Mucosa of rectum (tissue), 2 donors: Measurements from ENCODE around the gene CYP39A1.
A peak's percentile ranks its signal among the peaks of the same experiment; 100 is the strongest.

Source experiments
- H3K27ac ChIP-seq, 2 donors: one replicate each; pipeline ENCODE4 v1.7.0; 2013; ENCODE audit warnings: inconsistent platforms in 2 of 2, low read depth in 2 of 2, low read length in 2 of 2
- H3K27me3 ChIP-seq, 2 donors: one replicate each; pipeline ENCODE4 v1.7.0; 2013; ENCODE audit warnings: low read length in 2 of 2; ENCODE audit not compliant: control insufficient read depth in 2 of 2, insufficient read depth in 2 of 2
- H3K36me3 ChIP-seq, 2 donors: one replicate each; pipeline ENCODE4 v1.7.0; 2013; ENCODE audit warnings: low read length in 2 of 2; ENCODE audit not compliant: control insufficient read depth in 2 of 2, insufficient read depth in 2 of 2
- H3K4me1 ChIP-seq, 2 donors: one replicate each; pipeline ENCODE4 v1.7.0; 2013; ENCODE audit warnings: low read length in 2 of 2, mild to moderate bottlenecking in 1 of 2; ENCODE audit not compliant: control insufficient read depth in 2 of 2, insufficient read depth in 2 of 2
- H3K4me3 ChIP-seq, 2 donors: one replicate each; pipeline ENCODE4 v1.7.0; 2013; ENCODE audit warnings: low read length in 2 of 2
- H3K9ac ChIP-seq, 2 donors: one replicate each; pipeline ENCODE4 v1.7.0; 2013; ENCODE audit warnings: low read length in 2 of 2, low read depth in 1 of 2, mild to moderate bottlenecking in 1 of 2
- H3K9me3 ChIP-seq, 2 donors: one replicate each; pipeline ENCODE4 v1.7.0; 2013; ENCODE audit warnings: low read length in 2 of 2; ENCODE audit not compliant: control insufficient read depth in 2 of 2
- donor health status: healthy.
- donor health status: Normal muscosa, but diverticular disease.

Gene CYP39A1

DNA sequence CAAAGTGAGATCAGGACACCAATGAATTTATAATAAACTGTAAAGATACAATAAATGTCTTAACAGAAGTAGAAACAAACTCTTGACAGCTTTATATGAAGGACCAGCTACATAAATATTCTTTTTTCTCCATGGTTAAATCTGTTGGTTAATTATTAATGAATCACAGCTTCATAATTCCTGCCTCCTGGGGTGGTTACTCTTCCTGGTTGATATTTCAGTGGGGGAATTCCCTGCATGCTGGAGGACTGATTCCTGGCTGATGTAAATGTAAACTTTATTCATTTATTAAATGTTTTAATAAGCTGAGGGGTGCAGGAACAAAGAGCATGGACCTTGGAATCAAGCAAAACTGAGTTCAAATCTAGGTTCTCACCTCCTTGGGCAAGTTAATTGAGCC, 145.2 kb downstream of the CYP39A1 start:
- no peak overlapping the region for H3K4me3 ChIP-seq
- H3K9me3 ChIP-seq = no peaks in the 10 kb centered on the region
- no peak overlapping the region for H3K9ac ChIP-seq
- no peaks in the 10 kb centered on the region for H3K36me3 ChIP-seq
- H3K4me1 ChIP-seq = peaks cover 3 to 7% of the 10 kb centered on the region in 2 donors
- H3K27me3 ChIP-seq = no peaks in the 10 kb centered on the region
- H3K27ac ChIP-seq = no peak overlapping the region

DNA sequence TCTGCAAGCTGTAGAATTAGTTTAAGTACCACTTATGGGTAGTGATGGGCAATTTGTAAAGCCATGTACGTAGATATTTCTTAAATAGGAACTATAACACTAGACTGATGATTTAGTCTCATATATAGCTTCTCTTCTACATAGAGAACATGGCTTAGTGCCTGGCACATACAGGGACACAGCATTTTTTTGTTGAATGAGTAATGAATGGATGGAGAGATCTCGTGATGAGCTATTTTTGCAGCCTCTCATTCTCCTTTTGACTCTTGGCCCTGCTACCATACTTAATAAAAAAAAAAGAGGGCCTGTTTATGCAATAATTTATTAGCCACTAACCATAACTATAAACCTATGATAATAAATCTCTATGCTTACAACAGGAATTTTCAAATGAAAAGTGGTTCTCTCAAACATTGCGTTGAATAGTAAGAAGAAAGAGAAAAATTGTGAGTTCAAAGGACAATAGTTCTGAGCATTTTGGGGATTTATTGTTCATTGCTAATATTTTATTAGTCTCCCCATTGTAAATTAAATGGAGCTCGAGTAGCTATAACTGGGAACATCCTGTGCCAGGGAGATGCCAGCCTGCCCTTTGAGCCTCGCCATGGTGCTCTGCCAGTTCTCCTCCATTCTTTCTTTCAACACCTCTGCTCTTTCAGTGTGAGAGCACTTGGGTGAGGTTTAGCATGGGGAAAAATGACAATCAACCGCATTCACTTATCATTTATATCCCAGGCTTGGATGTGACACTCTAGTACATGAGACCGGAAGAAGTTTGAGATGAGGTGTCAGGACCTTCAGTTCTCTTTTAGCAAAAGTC, 146.7 kb downstream of the CYP39A1 start:
- Histone ChIP-seq H3K27ac (peak overlapping the region in 1 of 2 donors; percentile 15), H3K9ac (no peak overlapping the region)

DNA sequence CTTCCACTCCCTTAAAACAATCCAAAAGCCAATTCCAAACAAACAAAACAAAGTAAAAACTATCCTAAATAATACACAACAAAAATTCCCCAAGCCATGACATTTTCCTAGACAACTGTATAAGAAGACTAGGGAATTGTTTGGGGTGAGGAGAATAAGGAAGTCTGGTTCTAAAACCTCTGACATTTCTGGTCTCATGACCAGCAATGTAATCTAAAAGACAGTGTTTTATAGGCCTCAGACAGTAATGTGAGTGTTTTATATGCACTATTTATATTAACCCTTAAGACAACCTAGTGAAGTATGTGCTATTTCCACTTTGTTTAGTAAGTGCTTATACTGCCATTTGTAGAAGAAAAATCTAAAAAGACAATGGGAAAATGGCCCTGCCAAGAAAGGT, 148.4 kb downstream of the CYP39A1 start:
- Histone ChIP-seq H3K36me3 (no peaks in the 10 kb centered on the region), H3K4me3 (no peak overlapping the region), H3K9me3 (no peaks in the 10 kb centered on the region), H3K4me1 (peaks cover 3 to 7% of the 10 kb centered on the region in 2 donors), H3K27me3 (no peaks in the 10 kb centered on the region), H3K9ac (no peak overlapping the region), H3K27ac (peak overlapping the region in 1 of 2 donors; percentile 46)

More for the DNA sequence above, 146.7 kb downstream of the CYP39A1 start:
- no peaks in the 10 kb centered on the region for H3K27me3 ChIP-seq
- H3K4me3 ChIP-seq = no peak overlapping the region
- H3K9me3 ChIP-seq = no peaks in the 10 kb centered on the region
- H3K36me3 ChIP-seq = no peaks in the 10 kb centered on the region
- H3K4me1 ChIP-seq = peaks cover 3 to 7% of the 10 kb centered on the region in 2 donors

DNA sequence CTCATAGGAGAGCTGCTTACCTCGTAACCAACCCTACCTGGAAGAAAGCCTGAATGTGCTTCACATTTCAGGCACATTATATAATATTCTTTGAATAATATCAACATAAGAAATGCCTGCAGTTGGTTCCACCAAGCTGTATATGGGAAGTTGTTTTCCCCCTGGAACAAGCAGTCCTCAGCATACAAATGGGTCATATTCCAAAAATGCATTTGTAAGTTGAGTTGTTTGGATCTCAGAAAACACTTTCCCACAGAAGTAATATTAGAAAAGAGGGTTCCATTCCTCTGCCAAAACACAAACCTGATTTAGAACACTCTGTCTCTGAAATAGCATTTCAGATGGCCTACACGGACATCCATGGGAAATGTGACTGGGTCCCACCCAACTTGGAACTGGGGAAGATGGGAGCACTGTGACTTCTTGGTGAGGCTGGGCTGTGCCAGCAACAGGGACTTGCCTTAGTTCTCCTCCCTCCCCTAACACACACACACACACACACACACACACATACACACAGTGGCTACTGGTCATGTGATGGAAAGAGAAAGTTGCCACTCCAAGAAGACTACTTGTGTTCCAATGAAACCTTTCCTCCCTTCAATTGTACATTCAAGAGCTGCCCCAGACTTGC, 150.0 kb downstream of the CYP39A1 start:
- H3K27me3 ChIP-seq = no peaks in the 10 kb centered on the region
- H3K27ac ChIP-seq = peak overlapping the region in 1 of 2 donors; percentile 68
- H3K36me3 ChIP-seq = no peaks in the 10 kb centered on the region
- H3K9me3 ChIP-seq = no peaks in the 10 kb centered on the region
- H3K4me1 ChIP-seq = peaks cover 2 to 3% of the 10 kb centered on the region in 2 donors
- H3K9ac ChIP-seq = no peak overlapping the region
- H3K4me3 ChIP-seq = no peak overlapping the region

DNA sequence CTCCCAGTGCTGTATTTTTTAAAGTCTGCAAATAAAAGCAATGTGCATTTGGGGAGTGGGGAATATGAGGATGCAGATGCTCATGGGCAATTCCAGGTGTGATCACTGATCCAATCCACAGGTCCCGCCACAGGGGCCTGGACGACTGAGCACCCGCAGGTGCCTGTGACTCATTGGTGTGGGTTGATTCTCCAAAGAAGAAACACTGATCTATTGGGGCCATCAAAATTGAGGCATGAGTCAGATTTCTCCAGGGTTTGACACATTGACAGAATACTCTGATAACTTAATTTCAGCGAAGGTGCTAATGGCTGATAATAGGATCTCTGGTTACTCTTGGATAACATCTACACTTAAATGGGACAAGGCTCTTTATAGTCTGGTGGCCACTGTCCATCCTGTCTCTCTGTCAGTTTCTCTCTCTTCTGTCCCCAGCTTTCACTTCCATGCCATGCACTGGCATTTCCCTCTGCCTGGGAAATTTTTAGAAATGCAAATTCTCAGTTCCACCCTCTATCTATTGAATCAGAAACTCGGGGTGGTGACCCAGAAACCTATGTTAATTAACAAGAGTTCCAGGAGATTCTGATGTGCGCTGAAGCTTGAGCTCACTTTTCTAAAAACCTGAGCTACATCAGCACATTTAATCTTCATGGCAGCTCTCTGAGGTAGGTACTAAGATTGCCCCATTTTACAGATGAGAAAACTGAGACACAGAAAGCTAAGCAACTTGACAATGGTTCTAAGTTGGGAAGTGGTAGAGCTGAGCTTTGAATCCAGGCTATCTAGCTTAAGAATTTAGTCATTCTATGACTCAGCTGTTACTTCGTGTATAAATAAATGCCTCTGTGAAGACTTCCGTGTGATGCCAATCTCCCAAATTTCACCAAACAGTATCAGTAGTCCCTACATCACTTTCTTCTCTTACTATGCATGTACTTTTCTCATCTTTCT, 151.2 kb downstream of the CYP39A1 start:
- Histone ChIP-seq H3K9me3 (no peaks in the 10 kb centered on the region), H3K27me3 (no peaks in the 10 kb centered on the region), H3K36me3 (no peaks in the 10 kb centered on the region), H3K4me1 (peaks cover 0 to 3% of the 10 kb centered on the region in 2 donors), H3K9ac (no peak overlapping the region), H3K27ac (peak overlapping the region in 1 of 2 donors; percentile 68), H3K4me3 (no peak overlapping the region)

DNA sequence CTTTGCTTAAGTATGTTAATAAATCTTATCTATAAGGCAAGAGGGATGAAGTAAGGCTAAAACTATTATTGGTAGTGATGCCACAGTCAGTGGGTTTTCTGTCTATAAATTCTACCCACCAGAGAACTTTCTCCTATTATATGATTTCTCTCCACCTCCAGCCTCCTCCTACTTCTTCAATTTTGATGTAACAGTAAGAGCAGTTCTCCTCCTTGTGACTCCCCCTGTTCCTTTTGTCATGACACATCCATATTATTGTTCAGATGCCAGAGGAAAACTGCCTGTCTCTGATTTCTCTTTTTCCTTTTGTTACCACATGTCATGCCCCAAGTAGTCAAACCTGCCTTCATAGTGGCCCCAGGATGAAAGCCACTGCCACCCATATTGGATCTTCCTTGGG, 152.2 kb downstream of the CYP39A1 start:
- Histone ChIP-seq H3K27me3 (no peaks in the 10 kb centered on the region), H3K27ac (no peak overlapping the region), H3K36me3 (no peaks in the 10 kb centered on the region), H3K9me3 (no peaks in the 10 kb centered on the region), H3K4me3 (no peak overlapping the region), H3K9ac (no peak overlapping the region), H3K4me1 (peaks cover 0 to 2% of the 10 kb centered on the region in 2 donors)
